SH-SY5Y (cell line): ENCODE data around the gene UBE2Z.

Experiments
- GATA2 ChIP-seq: IDR thresholded peaks from 2 replicates; pipeline ENCODE4 v1.6.1; 2011; ENCODE audit warnings: mild to moderate bottlenecking, low read depth, low read length
- GATA3 ChIP-seq: IDR thresholded peaks from 2 replicates; pipeline ENCODE4 v1.6.1; 2011; ENCODE audit warnings: low read depth, mild to moderate bottlenecking, low read length, moderate library complexity

The UBE2Z gene

DNA sequence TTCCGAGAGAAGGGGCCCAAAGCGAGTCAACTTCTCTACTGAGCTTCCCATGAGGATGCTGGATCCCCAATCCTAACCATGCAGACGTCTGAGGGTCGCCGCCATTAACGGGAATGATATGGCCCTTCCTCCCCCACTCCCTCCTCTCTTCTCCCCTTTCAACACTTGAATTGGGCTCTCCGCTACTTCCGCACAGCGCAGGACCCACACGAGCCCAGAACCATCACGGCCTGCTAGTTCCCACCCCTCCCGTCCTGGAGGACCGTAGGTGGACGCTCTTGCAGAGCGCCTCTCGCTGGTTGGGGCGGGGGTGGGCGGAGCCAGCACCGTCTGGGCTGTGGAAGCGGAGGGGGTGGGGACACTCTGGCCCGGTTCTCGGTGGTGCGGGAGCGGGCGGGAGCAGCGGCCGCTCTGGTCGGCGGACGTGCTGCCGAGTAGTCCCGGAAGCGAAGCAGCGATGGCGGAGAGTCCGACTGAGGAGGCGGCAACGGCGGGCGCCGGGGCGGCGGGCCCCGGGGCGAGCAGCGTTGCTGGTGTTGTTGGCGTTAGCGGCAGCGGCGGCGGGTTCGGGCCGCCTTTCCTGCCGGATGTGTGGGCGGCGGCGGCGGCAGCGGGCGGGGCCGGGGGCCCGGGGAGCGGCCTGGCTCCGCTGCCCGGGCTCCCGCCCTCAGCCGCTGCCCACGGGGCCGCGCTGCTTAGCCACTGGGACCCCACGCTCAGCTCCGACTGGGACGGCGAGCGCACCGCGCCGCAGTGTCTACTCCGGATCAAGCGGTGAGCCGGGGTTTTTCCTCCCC, at the start of gene UBE2Z:
TSS of gene UBE2Z (plus strand) at position 361 of the 797 bp plus-strand sequence. CDS start at position 458, 97 bp downstream.
- TF ChIP-seq GATA3, result no peak
- TF ChIP-seq GATA2, result no peak

DNA sequence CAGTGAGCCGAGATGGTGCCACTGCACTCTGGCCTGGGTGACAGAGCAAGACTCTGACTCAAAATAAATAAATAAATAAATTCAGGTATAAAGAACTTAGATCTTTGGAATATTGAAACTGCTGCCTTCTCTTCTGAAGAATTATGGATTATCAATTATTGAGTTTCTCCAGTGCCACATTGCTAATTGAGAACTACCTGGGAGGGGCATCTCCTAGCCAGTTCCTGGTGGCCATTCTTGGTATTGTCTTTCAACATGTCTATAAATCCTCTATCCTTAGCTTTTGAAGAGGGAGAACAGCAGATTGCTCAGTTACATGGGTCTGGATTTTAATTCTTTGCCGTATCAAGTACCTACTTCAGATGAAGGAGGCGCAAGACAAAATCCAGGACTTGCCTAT, 48.2 kb upstream of the UBE2Z start:
- TF ChIP-seq GATA2 (no peak), GATA3 (no peak)

DNA sequence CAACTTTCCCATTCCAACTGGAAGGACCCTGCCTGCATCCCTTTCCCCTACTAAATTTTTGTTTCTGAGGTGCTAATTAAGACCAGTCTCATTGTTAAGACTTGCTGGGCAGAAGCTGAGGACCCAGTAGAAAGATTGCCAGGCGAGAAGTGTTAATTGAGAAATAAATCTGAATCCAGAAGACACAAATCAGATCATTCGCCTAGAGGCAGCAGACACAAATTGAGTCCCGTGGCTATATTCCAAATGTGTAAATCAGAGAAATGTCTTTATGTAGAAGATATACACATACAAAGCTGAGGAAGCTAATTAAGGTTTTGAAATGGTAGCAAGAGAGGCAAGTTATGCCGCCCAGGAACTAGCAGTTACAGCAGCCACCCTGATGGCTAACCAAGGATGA, 47.8 kb upstream of the UBE2Z start:
- TF ChIP-seq GATA3 (no peak), GATA2 (no peak)

DNA sequence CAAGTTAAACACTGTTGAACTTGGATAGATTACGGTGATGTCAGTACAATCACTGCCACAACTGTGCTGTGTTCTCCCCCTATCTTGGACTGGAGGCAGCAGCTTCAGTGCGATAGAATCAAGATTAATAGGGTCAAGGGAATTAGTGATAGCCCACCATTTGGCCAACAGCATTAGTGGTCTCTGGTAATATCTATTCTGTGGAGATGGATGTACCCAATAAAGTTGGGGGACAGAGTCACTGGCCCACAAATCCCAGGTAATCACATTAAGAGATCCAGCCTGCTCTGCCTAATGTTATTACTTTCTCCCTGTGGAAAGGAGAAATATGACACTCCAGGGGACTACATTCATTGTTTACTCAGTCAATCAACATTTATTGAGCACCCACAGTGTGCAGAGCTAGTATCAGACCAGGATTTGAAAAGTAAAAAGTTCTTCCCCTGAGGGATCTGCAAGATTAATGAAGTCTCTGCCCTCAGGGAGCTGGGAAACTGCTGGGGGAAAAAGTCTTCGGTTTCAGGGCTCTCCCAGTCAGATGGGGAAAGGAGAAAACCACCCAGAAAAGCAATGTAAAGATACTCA, 39.2 kb upstream of the UBE2Z start:
- TF ChIP-seq GATA2 (no peak), GATA3 (no peak)

DNA sequence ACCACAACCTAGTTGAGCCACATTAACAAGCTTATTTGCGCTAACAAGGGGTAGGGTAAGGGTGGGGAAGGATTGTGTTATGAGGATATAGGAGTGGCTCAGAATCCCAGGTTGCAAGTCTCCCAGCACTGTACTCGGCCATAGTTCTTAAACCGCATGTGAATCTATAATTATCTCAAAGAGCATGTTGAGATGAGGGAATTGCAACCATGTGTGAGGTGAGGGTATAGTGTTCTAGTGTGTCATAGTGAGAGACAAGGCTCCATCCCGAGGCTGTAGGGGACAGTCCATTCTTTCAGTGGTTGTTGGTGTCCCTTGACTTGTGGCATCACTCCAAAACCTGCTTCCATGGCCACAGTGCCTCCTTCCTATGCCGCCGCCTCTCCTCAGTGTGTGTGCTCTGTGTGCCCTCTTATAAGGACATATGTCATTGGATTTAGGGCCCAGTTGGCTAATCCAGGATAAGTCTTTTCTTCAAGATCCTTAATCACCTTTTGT, 38.3 kb upstream of the UBE2Z start:
- no peak for TF ChIP-seq GATA3
- no peak for TF ChIP-seq GATA2

DNA sequence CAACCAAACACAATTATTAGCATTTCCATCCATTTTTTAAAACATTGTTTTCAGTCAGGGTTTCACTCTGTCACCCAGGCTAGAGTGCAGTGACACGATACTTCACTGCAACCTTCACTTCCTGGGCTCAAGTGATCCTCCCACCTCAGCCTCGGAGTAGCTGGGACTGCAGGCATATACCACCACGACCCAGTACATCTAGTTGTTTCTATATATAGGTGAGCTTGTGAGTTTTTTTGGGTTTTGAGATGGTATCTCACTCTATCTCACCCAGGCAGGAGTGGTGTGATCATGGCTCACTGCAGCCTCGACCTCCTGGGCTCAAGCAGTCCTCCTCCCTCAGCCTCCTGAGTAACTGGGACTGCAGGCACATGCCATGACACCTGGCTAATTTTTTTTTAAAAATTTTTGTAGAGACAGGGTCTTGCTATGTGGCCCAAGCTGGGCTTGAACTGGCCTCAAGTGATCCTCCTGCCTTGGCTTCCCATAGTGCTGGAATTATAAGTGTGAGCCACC, 37.1 kb upstream of the UBE2Z start:
- TF ChIP-seq GATA3 (no peak), GATA2 (no peak)

DNA sequence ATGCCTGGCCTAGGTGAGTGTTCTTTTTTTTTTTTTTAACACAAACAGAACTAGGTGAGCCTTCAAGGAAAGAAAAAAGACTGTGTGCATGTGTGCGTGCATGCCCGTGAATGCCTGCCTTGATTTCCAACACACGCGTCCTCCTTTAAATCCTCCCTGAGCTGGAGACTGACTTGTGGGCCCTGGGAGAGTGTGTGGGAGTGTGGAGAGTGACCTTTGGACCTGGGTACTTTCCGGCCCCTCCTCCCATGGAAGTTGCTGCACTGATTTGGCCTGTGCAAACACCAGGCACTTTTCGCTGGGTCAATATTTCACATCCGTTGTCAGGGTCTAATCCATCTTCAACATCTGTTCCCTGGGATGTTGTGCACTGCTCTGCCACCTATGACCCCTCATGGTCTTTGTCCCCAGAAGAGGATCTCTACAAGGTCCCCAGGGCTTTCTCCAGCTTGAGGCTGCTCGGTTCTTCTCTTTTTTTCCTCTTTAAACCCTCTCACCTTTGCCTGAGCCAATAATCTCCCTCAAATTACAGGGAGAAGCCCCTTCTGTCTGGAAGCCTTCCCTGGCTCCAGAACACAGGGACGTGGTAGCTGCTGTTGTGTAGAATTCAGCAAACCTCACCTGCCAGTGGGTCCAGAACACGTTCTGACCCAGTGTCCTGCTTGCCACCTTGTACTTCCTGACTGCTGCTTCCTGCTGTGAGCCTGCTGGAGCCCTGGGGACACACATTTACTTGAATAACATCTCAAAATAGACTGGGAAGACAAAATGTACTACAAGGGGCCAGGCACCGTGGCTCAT, 36.5 kb upstream of the UBE2Z start:
- TF ChIP-seq GATA3, result no peak
- no peak for TF ChIP-seq GATA2

DNA sequence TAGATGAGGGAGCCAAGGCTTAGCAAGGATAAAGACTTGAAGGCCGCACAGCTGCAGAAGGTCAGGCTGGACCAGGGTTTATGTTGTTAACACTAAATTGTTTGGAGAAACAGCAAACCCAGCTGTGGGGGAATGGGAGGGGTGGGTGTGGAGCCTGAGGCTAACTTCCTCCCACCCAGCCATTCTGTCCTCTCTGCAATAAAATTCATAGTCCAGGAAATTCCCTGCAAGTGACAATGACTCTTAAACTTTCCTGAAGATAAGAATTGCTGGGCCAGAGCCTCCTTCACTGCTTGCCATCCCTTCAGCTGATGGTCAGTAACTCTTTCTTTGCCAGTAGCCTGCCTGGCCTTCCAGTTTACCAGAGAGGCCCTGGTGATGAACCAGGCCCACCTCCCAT, 35.0 kb upstream of the UBE2Z start:
- TF ChIP-seq GATA3, result no peak
- TF ChIP-seq GATA2, result no peak

DNA sequence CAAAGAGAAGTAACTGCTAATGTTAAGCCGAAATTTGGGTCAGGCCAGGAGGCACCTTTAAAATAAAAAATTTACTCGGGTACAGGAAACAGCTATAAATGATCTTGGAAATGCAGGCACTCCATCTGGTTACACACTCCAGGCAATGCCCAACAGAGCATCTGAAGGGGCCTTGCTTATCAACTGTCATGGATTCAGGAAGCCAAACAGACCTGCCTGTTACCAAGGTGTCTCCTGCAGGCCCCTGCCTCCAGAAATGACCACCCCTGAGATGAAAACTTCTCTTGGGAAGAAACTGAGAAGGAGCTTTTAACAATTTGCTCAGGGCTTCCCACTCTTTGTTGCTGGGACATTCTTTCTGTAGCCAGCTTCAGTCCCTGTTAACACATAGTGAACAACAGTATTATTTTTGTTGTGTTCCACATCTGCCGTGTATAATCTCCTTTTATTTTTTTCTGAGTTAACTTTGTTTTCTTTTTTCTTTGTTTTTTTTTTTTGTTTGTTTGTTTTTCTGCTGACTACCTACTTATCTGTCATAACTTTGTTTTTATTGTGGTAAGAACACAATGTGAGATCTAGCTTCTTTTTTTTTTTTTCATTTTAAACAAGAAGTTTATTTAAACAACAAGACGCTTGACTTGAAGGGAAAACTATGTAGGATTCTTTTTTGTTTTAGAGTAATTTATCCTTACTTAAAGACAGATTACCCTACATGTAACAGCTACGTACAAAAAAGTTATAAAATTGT, 34.3 kb upstream of the UBE2Z start:
- TF ChIP-seq GATA2 (no peak), GATA3 (no peak)

DNA sequence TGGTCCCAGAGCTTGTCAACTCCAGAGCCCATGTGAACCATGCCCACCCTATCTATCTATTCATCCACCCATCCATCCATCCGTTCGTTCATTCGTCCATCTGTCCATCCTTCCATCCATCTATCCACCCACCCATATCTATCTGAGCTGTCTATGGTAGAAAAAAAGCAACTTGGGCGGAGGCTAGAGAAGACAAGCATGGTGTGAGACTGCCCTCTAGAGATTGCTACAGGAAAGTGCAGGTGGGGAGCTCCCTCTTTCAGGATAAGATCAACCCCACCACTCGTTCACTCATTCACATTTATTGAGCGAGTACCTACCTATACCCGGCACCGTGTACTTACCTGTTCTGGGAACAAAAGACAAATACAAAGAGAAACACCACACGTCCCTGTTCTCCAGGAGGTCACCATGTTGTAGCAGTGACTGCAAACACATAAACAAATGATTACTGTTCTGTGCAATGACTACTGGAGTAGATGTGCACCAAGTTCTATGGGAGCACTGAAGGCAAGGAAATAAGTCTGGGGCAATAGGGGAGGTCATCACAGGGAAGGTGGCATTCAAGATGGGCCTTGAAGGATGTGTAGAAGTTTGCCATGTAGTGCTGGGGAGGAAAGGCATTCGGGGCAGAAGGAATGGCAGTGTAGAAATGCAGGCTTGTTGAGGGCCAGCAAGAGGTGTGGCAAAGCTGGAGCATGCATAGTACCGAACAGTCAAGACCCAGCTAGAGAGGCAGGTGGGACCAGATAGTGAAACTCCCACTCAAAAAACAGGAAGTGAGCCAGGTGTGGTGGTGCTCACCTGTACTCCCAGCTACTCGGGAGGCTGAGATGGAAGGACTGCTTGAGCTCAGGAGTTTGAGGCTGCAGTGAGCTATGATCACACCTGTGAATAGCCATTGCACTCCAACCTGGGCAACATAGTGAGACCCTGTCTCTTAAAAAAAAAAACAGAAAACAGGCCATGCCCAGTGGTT, 29.0 kb upstream of the UBE2Z start:
- peak; percentile 78 for TF ChIP-seq GATA2
- TF ChIP-seq GATA3, result no peak

DNA sequence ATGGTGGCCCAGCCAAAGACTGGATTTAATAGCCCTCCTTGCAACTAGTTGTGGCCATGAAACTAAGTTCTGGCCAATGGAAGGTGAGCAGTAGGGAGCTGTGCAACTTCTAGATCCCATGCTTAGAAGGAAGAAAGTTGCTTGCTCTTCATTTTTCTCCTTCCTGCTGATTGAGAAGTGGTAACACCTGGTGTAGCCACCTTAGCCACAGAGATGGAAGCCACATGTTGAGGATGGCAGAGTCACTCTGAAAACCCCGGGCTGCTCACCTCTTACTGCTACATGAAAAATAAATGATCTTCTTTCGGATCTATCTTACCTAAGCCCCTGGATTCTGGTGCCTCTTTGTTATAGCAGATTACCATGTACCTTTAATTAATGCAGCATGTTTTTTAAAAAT, 25.9 kb upstream of the UBE2Z start:
- TF ChIP-seq GATA2, result no peak
- TF ChIP-seq GATA3, result no peak

DNA sequence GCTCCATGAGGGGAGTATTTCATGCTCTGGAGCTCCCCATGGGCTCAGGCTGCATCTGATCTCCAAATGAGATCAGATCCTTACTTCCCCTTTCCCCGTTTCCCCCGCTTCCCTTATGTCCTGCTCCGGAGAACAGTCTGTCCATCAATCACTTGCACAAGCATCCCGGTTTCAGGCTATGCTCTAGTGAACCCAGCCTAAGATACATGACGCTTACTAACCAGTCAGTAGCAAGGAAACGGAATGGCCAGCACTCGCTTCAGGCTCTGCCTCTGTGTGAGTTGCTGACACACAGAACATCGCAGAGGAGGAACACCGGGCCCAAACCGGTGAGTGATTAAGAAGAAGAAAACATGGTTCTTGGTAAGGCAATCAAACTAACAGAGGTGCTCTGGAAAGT, 25.0 kb upstream of the UBE2Z start:
- TF ChIP-seq GATA2 (no peak), GATA3 (no peak)
